ENCODE results near the gene MEIKIN.

DNA sequence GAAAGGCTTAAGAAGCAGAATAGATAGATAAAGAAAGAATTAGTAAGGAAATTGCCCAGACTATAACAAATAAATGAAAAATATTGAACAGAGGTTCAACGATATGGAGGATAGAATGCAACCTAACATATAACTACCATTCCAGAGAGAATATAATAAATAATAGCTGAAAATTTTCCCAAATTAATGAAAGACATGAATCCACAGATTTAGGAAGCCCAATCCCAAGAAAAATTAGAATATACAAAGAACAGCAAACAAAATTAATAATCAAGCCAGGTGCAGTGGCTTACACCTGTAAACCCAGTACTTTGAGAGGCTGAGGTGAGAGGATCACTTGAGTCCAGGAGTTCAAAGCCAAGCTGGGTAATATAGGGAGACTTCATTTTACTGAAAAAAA lies 120.8 kb downstream of the MEIKIN start:
- no peak for TF ChIP-seq EP300 (IDR thresholded peaks at IDR 0.05)
- no peak for TF ChIP-seq POLR2A (IDR thresholded peaks at IDR 0.05)
- TF ChIP-seq, protein P1, sequence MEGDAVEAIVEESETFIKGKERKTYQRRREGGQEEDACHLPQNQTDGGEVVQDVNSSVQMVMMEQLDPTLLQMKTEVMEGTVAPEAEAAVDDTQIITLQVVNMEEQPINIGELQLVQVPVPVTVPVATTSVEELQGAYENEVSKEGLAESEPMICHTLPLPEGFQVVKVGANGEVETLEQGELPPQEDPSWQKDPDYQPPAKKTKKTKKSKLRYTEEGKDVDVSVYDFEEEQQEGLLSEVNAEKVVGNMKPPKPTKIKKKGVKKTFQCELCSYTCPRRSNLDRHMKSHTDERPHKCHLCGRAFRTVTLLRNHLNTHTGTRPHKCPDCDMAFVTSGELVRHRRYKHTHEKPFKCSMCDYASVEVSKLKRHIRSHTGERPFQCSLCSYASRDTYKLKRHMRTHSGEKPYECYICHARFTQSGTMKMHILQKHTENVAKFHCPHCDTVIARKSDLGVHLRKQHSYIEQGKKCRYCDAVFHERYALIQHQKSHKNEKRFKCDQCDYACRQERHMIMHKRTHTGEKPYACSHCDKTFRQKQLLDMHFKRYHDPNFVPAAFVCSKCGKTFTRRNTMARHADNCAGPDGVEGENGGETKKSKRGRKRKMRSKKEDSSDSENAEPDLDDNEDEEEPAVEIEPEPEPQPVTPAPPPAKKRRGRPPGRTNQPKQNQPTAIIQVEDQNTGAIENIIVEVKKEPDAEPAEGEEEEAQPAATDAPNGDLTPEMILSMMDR (IDR thresholded peaks at IDR 0.05): no peak

All from sigmoid colon (tissue), 4 donors.